IPS DF 19.7 (cell line): Measurements from ENCODE around the gene BST1.

ENCODE experiments used
- DNase-seq: peaks from one replicate; pipeline ENCODE4 v3.0.0-alpha.2; 2013; ENCODE audit warnings: low read depth, low spot score

BST1 gene

DNA sequence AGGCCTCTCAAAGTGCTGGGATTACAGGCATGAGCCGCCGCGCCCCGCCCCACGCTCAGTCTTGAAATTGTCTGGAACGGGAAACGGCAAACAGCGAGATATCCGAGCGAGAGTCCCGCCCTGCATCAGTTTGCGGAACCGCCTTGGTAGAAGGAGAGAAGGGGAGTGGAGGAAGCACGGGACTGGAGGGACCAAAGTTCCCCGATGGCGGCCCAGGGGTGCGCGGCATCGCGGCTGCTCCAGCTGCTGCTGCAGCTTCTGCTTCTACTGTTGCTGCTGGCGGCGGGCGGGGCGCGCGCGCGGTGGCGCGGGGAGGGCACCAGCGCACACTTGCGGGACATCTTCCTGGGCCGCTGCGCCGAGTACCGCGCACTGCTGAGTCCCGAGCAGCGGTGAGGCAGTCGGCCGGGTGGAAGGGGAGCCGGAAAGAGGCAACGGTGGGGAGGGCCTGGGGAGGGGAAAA is at the start of gene BST1:
Gene BST1, plus strand, starts transcription at position 125 of the 463 bp plus-strand sequence. Its CDS starts 80 bp downstream, at position 205.
- DNase-seq, result no peak

GRCh38 chr4:15653420-15653819 is 49.4 kb upstream of the BST1 start:
- DNase-seq, result no peak

GRCh38 chr4:15653864-15654592 is 48.8 kb upstream of the BST1 start:
- DNase-seq, result no peak

DNA sequence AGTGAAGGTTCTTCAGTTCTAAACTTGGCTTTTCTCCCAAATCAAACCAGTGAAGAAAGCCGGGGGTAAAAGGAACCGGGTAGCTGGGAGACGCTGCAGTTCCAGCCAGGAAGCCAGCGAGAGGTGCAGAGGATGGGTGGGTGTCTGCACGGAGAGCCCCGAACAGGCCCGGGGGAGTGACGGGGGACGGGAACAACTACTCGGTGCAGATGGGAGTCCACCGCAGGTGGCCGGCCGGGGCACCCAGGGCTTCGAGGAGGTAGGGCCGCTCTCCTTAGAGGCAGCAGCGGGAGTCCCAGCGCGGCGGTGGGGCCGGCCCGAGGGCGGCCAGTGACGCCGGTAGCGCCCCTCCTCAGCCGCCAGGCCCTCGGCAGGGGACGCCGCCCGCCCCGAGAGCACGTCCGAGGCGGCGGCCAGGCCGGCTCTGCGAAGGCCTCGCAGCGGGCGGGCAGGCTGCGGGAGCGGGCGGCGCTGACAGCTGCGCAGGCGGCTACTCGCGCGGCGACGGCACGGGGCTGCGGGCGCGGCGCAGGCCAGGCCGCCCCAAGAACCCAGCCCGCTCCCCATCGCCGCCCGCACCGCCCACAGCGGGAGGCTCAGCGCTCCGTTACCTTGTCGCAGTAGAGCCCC is 48.2 kb upstream of the BST1 start:
- no peak for DNase-seq

DNA sequence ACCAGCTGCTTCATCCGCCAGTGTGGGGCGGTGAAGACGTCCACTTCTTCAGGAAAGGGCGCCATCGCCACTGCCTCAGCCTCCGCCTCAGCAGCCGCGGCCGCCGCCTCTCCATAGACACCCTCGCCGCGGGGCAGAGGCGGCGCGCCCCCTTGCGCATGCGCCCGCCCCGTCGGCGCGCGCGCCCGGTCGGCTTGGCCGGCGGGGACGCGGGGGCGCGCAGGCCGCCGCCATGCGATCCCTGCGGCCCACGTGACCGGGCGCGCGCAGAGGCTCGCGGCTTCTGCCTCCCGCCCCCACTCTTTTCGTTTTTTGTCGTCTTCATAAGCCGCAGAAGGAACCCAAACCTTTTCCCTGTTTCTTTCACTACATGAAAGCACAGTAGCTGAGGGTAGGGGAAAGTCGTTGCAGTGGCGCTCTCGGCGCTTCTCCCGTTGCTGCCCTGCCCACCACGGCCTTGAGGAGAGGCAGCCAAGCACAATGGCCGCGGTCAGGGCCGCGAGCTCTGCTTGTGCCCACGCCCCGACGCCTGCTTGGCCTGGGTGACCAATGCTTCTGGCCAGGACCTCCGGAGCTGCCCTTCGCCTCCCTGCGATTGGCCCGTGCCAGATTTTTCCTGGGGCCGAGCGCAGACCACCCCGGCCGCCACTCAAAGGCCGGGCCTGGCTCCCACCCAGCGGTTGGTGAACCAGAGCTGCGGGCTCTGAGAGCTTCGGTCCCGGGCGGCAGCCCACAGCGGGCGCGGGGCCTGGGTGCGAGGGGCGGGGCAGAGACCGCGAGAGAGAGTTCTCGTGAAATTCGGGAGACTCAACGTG is 47.4 kb upstream of the BST1 start, which contains the start of gene FBXL5:
Gene FBXL5, minus strand, starts transcription at position 135 of the 815 bp plus-strand sequence. Its CDS starts 70 bp downstream, at position 65.
- DNase-seq, result no peak

DNA sequence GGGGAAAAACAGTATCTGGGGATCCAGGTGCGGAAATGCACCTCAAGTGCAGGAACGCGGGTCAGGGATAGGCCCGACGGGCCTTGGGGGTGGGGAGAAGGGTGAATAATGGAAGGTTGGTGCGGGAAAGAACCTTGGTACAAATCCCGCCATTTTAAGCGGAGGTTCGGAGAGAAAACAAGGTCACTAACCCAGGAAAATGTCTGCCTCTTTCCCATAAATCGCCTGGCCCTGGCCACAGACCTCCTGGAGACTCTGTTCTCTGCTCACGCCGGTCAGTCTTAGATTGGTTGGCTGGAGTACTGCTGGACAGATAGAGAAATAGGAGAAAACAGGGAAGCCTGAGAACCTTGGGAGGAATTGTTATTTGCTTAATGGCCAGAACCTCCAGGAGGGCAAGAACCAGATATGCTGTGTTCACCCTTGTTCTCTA is 46.8 kb upstream of the BST1 start:
- no peak for DNase-seq

DNA sequence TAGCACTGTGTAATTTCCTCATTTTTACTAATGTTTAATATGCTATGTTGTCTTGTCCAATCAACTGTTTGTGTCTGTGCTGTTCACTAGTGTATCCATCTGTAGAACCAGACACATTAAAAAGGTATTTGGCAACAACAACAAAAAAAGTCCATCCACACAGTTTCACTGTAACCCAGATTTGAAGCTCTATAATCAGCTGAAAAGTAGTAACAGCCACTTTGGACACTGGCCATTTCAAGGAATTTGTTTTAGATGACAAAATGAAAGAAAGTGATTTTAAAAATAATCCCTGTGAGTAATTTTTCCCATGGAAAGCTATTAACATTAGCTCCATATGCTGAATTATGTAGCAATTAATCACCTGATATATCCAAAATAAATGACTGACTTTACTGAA is 45.5 kb upstream of the BST1 start:
- no peak for DNase-seq

DNA sequence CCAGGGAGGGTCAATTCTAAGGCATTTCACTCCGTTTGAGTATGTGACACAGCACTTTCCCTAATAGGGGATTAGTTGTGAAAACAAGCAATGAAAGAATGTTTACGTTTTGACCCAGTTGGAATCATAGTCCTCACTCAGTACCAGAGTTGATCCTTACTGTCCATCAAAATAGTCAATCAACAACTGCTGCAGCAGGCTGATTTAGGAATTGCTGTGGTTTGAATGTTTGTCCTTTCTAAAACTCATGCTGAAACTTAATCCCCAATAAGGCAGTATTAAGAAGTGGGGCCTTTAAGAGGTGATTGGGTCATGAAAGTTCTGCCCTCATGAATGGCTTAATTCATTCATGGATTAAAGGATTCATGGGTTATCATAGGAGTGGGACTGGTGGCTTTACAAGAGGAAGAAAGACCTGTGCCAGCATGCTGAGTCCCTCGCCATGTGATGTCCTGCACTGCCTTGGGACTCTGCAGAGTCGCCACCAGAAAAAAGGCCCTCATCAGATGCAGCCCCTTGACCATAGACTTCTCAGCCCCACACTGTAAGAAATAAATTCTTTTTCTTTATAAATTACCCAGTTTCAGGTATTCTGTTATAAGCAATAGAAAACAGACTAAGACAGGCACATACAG is 44.6 kb upstream of the BST1 start:
- DNase-seq, result no peak

GRCh38 chr4:15658781-15659180 is 44.1 kb upstream of the BST1 start:
- no peak for DNase-seq

- no peak for DNase-seq
Observed at GRCh38 chr4:15659768-15660570, 42.9 kb upstream of the BST1 start.

DNA sequence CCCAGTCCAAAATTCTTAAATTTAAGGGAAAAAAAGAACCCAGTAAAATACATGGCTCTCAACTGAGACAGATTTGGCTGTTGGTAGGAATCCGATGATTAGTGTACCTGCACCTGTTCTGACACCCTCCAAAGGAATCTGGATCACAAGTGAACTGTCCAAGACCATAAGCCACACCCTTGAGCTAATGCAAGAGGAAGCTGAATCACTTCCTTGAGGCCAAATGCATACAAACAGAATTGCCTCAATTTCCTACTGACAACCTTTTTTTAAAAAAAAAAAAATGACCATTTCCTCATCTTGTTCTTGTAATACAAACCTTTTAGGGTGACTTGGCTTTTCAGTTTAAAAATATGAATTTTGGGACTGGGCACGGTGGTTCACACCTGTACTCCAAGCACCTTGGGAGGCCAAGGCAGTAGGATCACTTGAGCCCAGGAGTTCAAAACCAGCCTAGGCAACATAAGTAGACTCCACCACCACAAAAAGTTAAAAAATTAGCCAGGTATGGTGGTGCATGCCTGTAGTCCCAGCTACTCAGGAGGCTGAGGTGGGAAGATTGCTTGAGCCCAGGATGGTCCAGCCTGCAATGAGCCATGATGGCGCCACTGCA is 37.0 kb upstream of the BST1 start:
- no peak for DNase-seq

DNA sequence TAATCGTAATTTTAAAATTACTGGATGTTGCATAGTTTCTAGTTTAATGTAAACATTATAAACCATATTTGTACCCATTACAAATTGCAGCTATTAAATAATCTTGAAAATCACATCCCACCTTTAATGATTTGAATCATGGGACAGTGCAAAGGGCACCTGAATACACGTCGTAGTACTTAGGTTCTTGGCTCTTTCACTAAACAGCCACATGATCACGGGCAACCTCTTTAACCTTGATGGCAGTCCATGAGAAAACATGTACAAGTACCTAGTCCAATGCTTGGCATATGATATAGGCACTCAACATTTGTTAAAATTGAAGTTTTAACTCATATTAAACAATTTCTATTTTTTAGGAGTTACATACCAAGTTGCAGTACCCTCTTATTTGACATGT is 35.9 kb upstream of the BST1 start:
- DNase-seq, result no peak

- DNase-seq, result no peak
Observed at GRCh38 chr4:15668566-15669435, 34.1 kb upstream of the BST1 start.

GRCh38 chr4:15670576-15670975 is 32.3 kb upstream of the BST1 start:
- no peak for DNase-seq

- no peak for DNase-seq
Observed at GRCh38 chr4:15672101-15672500, 30.8 kb upstream of the BST1 start.

GRCh38 chr4:15673337-15673736 is 29.5 kb upstream of the BST1 start:
- DNase-seq, result no peak

DNA sequence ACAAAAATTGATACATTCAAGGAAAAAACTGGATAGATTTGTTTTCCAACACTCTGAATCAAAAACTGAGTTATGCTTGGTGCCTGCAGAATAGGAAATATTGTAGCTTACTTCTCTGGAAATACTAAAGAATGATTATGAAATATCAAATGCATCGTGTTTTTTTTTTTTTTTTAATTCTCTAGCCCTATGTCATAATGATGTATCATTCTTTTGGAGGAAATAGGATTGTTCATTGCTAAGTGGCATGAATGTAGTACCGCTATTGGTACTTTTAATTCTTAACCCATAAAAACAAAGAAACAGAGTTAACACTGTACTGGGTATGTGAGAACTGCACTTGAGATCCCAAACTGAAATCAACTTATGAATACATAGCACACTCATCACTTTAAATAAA is 28.8 kb upstream of the BST1 start:
- DNase-seq, result no peak

DNA sequence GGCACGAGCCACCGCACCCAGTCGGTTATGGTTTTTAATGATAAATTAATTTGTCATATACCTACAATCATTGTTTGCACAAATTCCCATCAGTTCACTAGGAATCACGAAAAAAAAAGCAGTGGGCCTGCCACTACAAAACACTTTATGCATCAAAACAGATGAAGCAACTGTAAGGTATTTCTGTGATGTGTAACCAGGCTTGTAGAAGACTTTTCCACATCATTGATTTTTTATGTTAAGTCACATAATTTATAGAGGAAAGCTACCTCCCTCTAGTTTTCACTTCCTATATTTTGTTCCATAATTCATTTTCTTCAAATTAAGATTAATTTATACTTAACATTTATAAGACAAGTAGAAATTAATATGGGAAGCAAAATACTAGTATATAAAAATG is 27.9 kb upstream of the BST1 start:
- DNase-seq, result no peak

- no peak for DNase-seq
Observed at GRCh38 chr4:15675356-15675755, 27.5 kb upstream of the BST1 start.

GRCh38 chr4:15676039-15676438 is 26.8 kb upstream of the BST1 start:
- no peak for DNase-seq
